ENCODE measurements around the gene STARD4.
A peak's percentile ranks its signal among the peaks of the same experiment; 100 is the strongest.

The STARD4 gene

GRCh38 chr5:111512375-111513130 lies at the start of gene STARD4:
STARD4 (minus strand) TSS chr5:111512535; CDS start chr5:111507433, 5,102 bp downstream.
- peak; percentile 78 to 99 (median 96) for DNase-seq

- DNase-seq, result no peak
Measured at GRCh38 chr5:111559680-111560079, 47.3 kb upstream of the STARD4 start.

- no peak for DNase-seq
Measured at GRCh38 chr5:111557686-111558085, 45.4 kb upstream of the STARD4 start.

GRCh38 chr5:111557111-111557510 lies 44.8 kb upstream of the STARD4 start:
- DNase-seq, result no peak

GRCh38 chr5:111556501-111556900 lies 44.2 kb upstream of the STARD4 start:
- no peak for DNase-seq

- no peak for DNase-seq
Measured at GRCh38 chr5:111555760-111556159, 43.4 kb upstream of the STARD4 start.

- DNase-seq, result no peak
Measured at GRCh38 chr5:111553868-111554267, 41.5 kb upstream of the STARD4 start.

GRCh38 chr5:111552896-111553295 lies 40.6 kb upstream of the STARD4 start:
- no peak for DNase-seq

GRCh38 chr5:111552492-111552891 lies 40.2 kb upstream of the STARD4 start:
- no peak for DNase-seq

- no peak for DNase-seq
Measured at GRCh38 chr5:111551569-111552275, 39.4 kb upstream of the STARD4 start.

GRCh38 chr5:111551161-111551560 lies 38.8 kb upstream of the STARD4 start:
- DNase-seq, result no peak

- peak in 13 of 14 donors; percentile 4 to 78 (median 38) for DNase-seq
Measured at GRCh38 chr5:111550282-111551020, 38.1 kb upstream of the STARD4 start.

GRCh38 chr5:111548992-111549649 lies 36.8 kb upstream of the STARD4 start:
- DNase-seq, result no peak

- no peak for DNase-seq
Measured at GRCh38 chr5:111548348-111548950, 36.1 kb upstream of the STARD4 start.

- DNase-seq, result no peak
Measured at GRCh38 chr5:111545031-111545430, 32.7 kb upstream of the STARD4 start.

- DNase-seq, result no peak
Measured at GRCh38 chr5:111537141-111538024, 25.0 kb upstream of the STARD4 start.

GRCh38 chr5:111535879-111536549 lies 23.7 kb upstream of the STARD4 start:
- peak in 1 of 14 donors; percentile 39 for DNase-seq

GRCh38 chr5:111532886-111533582 lies 20.7 kb upstream of the STARD4 start:
- no peak for DNase-seq

- peak in 2 of 14 donors; percentile 18 to 41 for DNase-seq
Measured at GRCh38 chr5:111530298-111530740, 18.0 kb upstream of the STARD4 start.

GRCh38 chr5:111528056-111528455 lies 15.7 kb upstream of the STARD4 start:
- DNase-seq, result no peak
